HG02885 (cell line): ENCODE data around the gene FDCSP.
"Not testable (repeated sequence)": the region's sequence is repeated elsewhere in the genome, so short reads cannot be mapped to it uniquely, and the experiment has no call there.

Experiments used
- ATAC-seq: cut with Tn5 transposase; IDR thresholded peaks from one replicate; pipeline ENCODE4 v1.9.1; 2021; ENCODE audit warnings: mild to moderate bottlenecking; ENCODE audit not compliant: unreplicated experiment, poor library complexity

Gene FDCSP

DNA sequence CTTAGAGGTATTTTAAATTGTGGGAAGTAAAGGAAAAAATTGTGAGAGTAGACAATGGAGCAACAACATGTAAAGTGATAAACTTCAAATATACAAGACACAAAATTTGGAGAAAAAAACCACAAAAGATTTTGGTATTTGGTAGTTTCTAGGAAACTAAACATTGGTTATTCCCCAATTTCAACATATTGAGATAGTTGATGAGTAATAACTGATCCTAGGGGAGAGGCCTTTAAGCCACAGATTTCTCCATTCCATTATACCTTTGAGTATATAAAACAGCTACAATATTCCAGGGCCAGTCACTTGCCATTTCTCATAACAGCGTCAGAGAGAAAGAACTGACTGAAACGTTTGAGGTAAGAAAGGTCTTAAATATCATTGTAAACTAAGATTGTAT is at the start of gene FDCSP:
Gene FDCSP (plus strand): TSS at position 301 of the 400 bp plus-strand sequence. CDS start 5,071 bp downstream, outside the sequence.
- no peak for ATAC-seq

- ATAC-seq, result no peak
Observed at GRCh38 chr4:70177090-70177489, 48.8 kb upstream of the FDCSP start.

DNA sequence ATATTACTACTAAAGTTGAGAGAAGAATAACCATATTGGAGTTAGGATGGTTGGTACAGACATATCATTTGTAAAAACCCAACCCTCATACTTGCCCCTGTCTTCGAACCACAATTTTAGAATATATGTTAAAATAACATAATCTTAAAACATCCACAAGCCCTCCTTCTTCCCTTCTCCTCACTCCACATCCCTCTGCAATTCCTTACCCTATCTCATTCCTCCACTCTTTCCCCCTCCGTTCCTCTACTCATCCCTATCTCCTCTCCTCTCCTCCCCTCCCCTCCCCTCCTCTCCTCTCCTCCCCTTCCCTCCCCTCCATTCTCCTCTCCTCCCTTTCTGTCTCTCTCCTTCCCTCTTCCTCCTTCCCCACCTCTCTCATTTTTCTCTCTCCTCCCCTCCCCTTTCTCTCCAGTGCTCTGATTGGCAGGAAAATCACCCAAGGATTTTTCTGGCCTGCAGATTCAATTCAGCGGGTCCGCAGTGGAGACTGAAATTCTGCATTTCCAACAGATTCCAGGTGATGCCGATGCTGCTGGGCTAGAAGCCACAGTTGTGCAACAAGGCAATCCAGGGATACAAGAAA is 47.8 kb upstream of the FDCSP start:
- ATAC-seq, result no peak

- ATAC-seq, result no peak
Observed at GRCh38 chr4:70179811-70180210, 46.1 kb upstream of the FDCSP start.

DNA sequence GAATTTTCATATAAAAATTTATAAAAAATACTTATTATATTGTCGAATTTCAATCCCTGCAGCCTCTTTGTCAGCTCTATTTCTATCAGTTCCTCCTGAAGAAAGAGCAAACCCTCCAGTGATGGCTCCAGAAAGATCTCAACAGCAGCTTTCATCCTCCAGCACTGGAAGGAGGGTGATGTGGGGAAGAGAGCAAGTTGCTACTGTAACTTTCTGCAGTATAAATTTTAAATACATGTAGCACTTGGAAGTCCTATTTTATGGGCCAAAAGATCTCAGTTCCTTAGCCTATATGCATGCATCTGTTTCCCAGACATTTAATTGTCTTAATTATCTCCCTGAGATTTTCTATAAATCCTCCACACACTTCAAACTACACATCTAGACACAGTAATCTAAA is 44.1 kb upstream of the FDCSP start:
- no peak for ATAC-seq

DNA sequence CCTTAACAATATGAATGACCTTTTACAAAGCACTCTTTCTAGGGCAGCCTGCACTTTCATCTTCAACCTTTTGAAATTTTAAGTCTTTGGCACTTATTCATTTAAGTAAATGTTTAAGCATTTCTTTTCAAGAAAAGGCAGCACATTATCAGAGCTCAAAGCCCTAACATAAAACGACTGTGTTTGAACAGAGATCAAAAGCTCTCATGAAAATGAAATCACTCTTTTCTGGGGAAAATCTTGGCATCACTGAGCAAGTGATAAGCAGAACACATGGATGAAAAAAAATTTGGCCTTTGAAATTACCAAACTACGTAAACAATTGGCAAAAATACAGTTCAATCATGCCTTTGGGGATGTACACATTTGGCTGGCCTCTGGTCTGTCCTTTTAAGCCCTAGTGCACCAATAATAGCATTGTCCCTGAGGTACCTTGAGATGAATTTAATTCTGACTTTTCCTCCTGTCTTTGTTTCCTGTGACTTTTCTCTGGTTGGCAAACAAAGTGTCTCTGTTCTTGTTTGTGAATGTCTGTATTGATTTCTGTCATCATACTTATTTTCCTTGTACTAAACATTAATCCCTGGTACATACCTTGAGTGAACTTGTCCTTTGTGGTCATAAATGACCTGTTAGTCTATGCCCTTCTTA is 43.3 kb upstream of the FDCSP start:
- no peak for ATAC-seq

- peak; percentile 85 for ATAC-seq
Observed at GRCh38 chr4:70183168-70183939, 42.6 kb upstream of the FDCSP start.

- ATAC-seq, result no peak
Observed at GRCh38 chr4:70183940-70184246, 42.0 kb upstream of the FDCSP start.

- no peak for ATAC-seq
Observed at GRCh38 chr4:70187216-70187615, 38.7 kb upstream of the FDCSP start.

DNA sequence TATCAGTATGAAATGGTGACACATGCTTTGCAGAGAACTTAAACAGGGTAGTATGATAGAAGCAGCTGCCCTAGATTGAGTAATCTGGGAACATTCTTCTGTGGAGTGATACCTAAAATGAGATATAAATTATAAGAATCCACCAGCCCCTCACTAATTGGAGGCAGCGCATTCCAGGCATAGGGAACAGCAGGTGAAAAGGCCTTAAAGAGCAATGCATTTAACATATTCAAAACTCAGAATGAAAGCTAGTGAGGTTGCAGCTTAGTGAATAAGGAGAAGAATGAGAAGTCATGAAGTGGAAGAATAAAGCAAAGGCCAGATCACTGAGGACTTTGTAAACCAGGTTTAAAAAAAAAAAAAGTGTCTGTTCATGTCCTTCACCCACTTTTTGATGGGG is 35.3 kb upstream of the FDCSP start:
- ATAC-seq, result no peak

DNA sequence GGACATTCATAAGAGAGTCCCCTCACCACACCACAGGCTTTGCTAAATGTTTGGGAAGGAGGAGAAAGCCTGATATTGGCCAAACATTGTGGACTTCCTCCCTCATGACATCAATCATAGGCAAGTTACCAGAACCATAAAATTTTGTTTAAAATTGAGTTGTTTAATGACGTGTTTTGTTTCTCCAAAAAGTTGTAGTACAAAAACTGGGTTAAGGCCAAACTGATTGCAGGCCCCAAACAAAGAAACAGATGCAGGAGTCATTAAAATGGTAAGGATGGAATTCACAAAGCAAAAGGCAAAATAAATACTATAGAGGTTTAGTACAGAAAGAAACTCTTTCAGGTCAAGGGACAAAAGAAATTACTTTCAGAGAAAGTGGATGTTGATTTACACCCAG is 34.3 kb upstream of the FDCSP start:
- no peak for ATAC-seq

DNA sequence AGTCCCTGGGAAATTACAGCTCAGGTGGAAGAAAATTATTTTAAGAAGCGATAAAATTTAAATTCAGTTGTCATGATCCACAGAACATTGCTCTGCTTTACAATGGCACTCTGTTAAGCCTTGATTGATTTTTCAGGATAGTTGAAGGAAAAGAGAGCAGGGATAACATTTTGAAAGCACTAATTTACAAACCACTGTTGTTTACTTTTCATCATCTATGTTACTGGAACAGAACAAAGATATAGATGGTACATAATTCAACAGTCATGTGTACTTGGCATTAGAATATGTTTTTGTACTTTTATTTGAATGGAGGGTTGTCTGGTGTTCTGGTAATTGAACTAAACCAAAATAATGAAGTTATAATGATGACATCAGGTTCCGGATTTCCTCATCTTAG is 33.0 kb upstream of the FDCSP start:
- no peak for ATAC-seq

DNA sequence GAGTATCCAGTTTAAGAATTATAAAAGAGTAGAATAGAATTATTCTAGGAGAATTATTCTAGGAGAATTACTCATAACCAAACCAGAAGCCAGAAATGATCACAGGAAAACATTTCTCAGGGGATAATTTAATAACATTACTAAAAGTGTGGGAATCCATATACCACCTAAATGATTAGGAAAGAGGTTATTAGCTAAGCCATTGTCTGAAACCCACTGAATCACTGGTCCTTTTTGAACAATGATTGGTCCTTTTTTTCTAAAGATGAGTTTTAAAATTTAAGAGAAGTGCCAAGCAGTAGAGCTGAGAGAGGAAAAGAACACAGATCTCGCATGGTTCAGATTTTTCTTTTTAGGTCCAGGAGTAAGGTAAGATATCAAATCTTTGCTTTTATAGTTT is 30.5 kb upstream of the FDCSP start, which contains the start of gene ODAM:
Gene ODAM (plus strand): TSS at position 301 of the 400 bp plus-strand sequence. CDS start 819 bp downstream, outside the sequence.
- no peak for ATAC-seq

GRCh38 chr4:70196857-70197256 is 29.1 kb upstream of the FDCSP start:
- ATAC-seq, result no peak

DNA sequence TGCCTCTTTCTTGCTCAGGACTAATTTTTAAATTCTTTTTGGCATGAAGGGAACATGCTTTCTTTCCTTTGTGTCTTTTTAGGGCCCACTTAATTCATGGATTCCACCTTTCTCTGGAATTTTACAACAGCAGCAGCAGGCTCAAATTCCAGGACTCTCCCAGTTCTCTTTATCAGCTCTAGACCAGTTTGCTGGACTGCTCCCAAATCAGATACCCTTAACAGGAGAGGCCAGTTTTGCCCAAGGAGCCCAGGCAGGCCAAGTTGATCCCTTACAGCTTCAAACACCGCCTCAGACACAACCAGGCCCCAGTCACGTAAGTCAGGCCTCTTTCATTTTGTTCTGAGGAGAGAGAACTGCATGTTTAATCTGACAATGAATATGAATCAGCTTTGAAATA is 28.1 kb upstream of the FDCSP start:
- no peak for ATAC-seq

DNA sequence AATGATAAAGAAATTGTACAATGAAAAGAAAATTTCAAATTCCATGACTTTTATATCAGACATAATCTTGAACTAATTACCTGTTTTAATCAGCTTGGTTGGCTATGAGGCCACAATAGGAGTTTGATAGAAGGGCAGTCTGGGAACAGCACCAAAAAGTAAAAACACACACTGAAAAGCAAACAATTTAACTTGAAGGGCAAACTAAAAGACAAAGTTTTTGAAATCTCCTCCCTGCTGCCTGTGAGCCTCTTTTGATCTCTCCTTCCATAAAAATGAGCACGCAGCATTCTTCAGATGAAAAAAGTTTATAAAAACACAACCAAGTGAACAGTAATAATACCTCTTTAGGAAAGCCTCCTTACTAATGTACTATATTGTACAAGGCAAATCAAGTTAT is 22.3 kb upstream of the FDCSP start:
- ATAC-seq, result no peak

- not testable (repeated sequence) for ATAC-seq
Observed at GRCh38 chr4:70212752-70213151, 13.2 kb upstream of the FDCSP start.

DNA sequence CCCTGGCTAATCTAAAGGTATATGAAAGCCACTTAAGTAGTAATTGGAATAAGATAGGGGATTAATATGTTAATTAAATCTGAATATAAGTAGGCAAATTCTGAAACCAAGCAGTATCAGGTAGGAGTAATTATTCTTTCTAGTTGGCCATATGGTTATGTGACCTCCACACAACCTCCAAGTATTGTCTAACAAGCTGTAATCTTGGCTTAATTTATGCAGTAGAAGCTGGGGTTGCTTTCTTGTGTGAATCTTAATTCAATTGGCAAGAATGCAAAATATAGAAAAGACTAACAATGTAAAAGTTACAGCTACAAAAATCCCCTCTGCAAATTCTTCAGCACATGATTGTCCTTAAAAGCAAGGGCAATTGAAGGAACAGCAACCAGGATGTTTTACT is 9.8 kb upstream of the FDCSP start:
- not testable (repeated sequence) for ATAC-seq

GRCh38 chr4:70216550-70216949 is 9.4 kb upstream of the FDCSP start:
- ATAC-seq, result not testable (repeated sequence)

DNA sequence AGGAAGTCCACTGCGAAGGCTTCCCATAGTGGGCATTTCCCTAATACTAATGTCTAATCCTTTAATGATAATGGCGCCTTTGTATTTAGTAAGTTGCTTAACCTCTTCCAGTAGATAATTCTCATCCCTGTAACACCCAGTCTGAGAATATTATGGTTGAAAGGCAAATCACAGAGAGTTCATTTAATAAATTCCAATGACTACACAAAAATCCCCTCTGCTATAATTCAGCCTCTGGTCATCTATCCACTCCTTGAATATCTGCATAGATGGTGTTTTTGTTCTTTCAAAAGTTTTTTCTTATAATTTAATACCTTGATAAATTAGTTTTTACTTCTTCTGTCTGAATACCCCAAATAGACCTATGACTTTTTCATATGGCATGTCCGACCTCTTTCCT is 4.5 kb upstream of the FDCSP start:
- not testable (repeated sequence) for ATAC-seq

DNA sequence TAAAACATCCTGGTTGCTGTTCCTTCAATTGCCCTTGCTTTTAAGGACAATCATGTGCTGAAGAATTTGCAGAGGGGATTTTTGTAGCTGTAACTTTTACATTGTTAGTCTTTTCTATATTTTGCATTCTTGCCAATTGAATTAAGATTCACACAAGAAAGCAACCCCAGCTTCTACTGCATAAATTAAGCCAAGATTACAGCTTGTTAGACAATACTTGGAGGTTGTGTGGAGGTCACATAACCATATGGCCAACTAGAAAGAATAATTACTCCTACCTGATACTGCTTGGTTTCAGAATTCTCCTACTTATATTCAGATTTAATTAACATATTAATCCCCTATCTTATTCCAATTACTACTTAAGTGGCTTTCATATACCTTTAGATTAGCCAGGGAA is 4.1 kb upstream of the FDCSP start:
- ATAC-seq, result not testable (repeated sequence)

GRCh38 chr4:70236125-70236524 is 10.2 kb downstream of the FDCSP start:
- ATAC-seq, result no peak
